ENCODE measurements around the gene PLXNB1.
A peak's percentile ranks its signal among the peaks of the same experiment; 100 is the strongest.

The PLXNB1 gene

GRCh38 chr3:48432411-48433371, 2.8 kb upstream of the PLXNB1 start:
- no peak for DNase-seq

- no peak for DNase-seq
These were observed 1.5 kb upstream of the PLXNB1 start for GRCh38 chr3:48431224-48432029.

GRCh38 chr3:48430708-48431101, 819 bp upstream of the PLXNB1 start:
- no peak for DNase-seq

- peak; percentile 47 to 74 (median 59) for DNase-seq
These were observed 448 bp downstream of the PLXNB1 start for GRCh38 chr3:48429317-48429959.

- peak in 1 of 4 experiments; percentile 7 for DNase-seq
These were observed 1.1 kb downstream of the PLXNB1 start for GRCh38 chr3:48428572-48429316.

- DNase-seq, result no peak
These were observed 1.8 kb downstream of the PLXNB1 start for GRCh38 chr3:48428088-48428571.

GRCh38 chr3:48427630-48427962, 2.3 kb downstream of the PLXNB1 start:
- no peak for DNase-seq

- no peak for DNase-seq
These were observed 2.8 kb downstream of the PLXNB1 start for GRCh38 chr3:48426944-48427629.

GRCh38 chr3:48426401-48426909, 3.4 kb downstream of the PLXNB1 start:
- DNase-seq, result no peak

GRCh38 chr3:48425281-48425812, 4.5 kb downstream of the PLXNB1 start:
- DNase-seq, result no peak

GRCh38 chr3:48423883-48424695, 5.8 kb downstream of the PLXNB1 start:
- peak in 2 of 4 experiments; percentile 14 to 30 for DNase-seq

- DNase-seq, result no peak
These were observed 6.5 kb downstream of the PLXNB1 start for GRCh38 chr3:48423241-48423882.

- DNase-seq, result no peak
These were observed 7.2 kb downstream of the PLXNB1 start for GRCh38 chr3:48422681-48423080.

- DNase-seq, result no peak
These were observed 7.6 kb downstream of the PLXNB1 start for GRCh38 chr3:48422272-48422671.

- no peak for DNase-seq
These were observed 9.3 kb downstream of the PLXNB1 start for GRCh38 chr3:48420561-48420960.

GRCh38 chr3:48419597-48419996, 10.3 kb downstream of the PLXNB1 start:
- DNase-seq, result no peak

- no peak for DNase-seq
These were observed 10.7 kb downstream of the PLXNB1 start for GRCh38 chr3:48419149-48419548.

- DNase-seq, result no peak
These were observed 11.2 kb downstream of the PLXNB1 start for GRCh38 chr3:48418651-48419050.

- no peak for DNase-seq
These were observed 11.7 kb downstream of the PLXNB1 start for GRCh38 chr3:48418140-48418539.

All from suppressor macrophage (primary cell).